ENCODE data around the gene TBC1D2.

DNA sequence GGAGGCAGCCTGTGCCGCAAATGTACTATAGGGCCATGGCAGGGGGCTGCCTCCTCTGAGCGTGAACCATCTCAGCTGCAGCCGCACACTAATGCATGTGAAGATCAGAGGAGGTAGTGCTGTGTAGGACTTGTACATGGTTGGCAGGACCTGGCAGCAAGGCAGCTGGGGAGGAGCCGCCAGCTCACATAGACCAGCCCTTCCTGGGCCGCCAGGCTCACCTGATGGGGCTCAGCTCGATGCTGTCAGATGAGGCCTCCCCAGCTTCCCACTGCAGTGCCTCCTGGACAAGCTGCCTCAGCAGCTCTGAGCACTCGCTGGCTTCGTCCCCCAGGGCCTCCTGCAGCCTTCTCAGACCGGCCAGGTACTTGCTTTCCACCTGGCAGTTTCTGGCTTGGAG is 45.0 kb downstream of the TBC1D2 start:
- TF ChIP-seq CTCF (IDR thresholded peaks at IDR 0.05) (no peak), EP300 (IDR thresholded peaks at IDR 0.05) (no peak)
